ENCODE data around the gene CD34. TPM values are rescaled to one million over a fixed set of nuclear protein-coding genes. Genes with fewer than 3 reads are reported as not detected.

The CD34 gene
- polyA plus RNA-seq, 1 donor from 2014 or later = not detected

DNA sequence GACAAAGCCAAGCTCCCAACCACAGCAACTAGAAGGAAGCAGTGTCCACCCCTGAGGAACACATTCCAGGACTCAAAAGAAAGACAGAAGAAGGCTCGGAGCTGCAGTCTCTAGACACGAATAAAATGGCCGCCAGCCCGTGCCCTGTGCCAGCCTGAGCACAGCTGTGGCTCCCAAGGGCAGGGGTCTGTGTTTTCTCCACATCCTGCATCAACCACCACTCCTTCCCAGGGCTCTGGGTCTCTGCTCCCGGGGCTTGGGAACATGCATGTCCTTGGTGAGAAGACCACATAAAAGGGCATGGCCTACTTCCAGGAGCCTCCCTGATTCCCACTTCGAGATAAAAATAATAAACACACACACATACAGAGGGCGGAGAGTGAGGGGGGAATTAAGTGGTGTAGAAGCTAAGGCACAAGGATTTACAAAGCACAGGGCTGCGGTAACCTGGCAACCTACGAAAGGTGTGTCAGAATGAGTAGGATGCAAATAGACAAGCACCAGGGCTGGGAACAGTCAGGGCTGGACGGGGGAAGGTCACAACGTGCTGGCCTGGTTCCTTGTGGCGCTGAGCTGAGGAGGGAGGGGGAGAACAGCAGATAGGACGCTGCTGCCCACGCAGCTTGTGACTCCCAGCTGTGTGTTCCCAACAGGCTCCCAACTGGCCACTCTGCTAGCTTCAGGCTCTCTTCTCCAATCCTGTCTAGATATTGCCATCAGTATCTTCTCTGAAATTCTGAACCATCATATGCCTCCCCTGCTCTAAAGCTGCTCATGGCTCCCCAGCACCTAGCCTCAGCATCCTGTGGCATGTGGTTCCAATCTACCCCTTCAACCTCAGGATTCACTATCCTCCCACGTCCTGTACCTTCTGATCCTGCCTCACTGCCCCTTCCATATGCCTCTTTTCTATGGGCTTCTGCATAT, 72.5 kb downstream of the CD34 start:
- Histone ChIP-seq H3K27me3 (ENCODE audit: insufficient read depth, low read depth, low read length) (no peaks in the 10 kb centered on the region), H4K20me1 (ENCODE audit: insufficient read depth) (no peaks in the 10 kb centered on the region), H3K4me2 (ENCODE audit: low read length) (no peak overlapping the region), H3K9ac (ENCODE audit: low read length) (no peak overlapping the region), H3K36me3 (ENCODE audit: insufficient read depth, low read length) (no peaks in the 10 kb centered on the region), H3K9me2 (ENCODE audit: insufficient read depth, low read length) (no peaks in the 10 kb centered on the region), H3K27ac (ENCODE audit: low read length) (no peak overlapping the region), H3K9me3 (ENCODE audit: low read length) (no peaks in the 10 kb centered on the region), H3K79me2 (replicated peaks; ENCODE audit: insufficient read depth, low read length) (no peaks in the 10 kb centered on the region), H2AFZ (ENCODE audit: low read depth, low read length) (no peak overlapping the region), H3K4me3 (ENCODE audit: low read length) (no peak overlapping the region), H3F3A (ENCODE audit: insufficient read depth, low read length, poor library complexity, severe bottlenecking) (no peaks in the 10 kb centered on the region)
- TF ChIP-seq, protein P1, sequence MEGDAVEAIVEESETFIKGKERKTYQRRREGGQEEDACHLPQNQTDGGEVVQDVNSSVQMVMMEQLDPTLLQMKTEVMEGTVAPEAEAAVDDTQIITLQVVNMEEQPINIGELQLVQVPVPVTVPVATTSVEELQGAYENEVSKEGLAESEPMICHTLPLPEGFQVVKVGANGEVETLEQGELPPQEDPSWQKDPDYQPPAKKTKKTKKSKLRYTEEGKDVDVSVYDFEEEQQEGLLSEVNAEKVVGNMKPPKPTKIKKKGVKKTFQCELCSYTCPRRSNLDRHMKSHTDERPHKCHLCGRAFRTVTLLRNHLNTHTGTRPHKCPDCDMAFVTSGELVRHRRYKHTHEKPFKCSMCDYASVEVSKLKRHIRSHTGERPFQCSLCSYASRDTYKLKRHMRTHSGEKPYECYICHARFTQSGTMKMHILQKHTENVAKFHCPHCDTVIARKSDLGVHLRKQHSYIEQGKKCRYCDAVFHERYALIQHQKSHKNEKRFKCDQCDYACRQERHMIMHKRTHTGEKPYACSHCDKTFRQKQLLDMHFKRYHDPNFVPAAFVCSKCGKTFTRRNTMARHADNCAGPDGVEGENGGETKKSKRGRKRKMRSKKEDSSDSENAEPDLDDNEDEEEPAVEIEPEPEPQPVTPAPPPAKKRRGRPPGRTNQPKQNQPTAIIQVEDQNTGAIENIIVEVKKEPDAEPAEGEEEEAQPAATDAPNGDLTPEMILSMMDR (IDR thresholded peaks at IDR 0.05; ENCODE audit: poor library complexity, severe bottlenecking) = no peak
- TF ChIP-seq POLR2AphosphoS5 (IDR thresholded peaks at IDR 0.05) (no peak), MXI1 (conservative IDR thresholded peaks at IDR 0.05; ENCODE audit: poor library complexity, severe bottlenecking) (no peak), TAF1 (IDR thresholded peaks at IDR 0.05; ENCODE audit: low read depth) (no peak), SMC3 (conservative IDR thresholded peaks at IDR 0.05; ENCODE audit: poor library complexity) (no peak), EP300 (conservative IDR thresholded peaks at IDR 0.05; ENCODE audit: poor library complexity, severe bottlenecking) (no peak), RAD21 (conservative IDR thresholded peaks at IDR 0.05) (no peak), EZH2 (IDR thresholded peaks at IDR 0.05; ENCODE audit: borderline replicate concordance, insufficient read depth, low read length, poor library complexity, severe bottlenecking) (no peak)
- TF ChIP-seq, protein P2, sequence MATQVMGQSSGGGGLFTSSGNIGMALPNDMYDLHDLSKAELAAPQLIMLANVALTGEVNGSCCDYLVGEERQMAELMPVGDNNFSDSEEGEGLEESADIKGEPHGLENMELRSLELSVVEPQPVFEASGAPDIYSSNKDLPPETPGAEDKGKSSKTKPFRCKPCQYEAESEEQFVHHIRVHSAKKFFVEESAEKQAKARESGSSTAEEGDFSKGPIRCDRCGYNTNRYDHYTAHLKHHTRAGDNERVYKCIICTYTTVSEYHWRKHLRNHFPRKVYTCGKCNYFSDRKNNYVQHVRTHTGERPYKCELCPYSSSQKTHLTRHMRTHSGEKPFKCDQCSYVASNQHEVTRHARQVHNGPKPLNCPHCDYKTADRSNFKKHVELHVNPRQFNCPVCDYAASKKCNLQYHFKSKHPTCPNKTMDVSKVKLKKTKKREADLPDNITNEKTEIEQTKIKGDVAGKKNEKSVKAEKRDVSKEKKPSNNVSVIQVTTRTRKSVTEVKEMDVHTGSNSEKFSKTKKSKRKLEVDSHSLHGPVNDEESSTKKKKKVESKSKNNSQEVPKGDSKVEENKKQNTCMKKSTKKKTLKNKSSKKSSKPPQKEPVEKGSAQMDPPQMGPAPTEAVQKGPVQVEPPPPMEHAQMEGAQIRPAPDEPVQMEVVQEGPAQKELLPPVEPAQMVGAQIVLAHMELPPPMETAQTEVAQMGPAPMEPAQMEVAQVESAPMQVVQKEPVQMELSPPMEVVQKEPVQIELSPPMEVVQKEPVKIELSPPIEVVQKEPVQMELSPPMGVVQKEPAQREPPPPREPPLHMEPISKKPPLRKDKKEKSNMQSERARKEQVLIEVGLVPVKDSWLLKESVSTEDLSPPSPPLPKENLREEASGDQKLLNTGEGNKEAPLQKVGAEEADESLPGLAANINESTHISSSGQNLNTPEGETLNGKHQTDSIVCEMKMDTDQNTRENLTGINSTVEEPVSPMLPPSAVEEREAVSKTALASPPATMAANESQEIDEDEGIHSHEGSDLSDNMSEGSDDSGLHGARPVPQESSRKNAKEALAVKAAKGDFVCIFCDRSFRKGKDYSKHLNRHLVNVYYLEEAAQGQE (IDR thresholded peaks at IDR 0.05; ENCODE audit: borderline replicate concordance) = no peak

DNA sequence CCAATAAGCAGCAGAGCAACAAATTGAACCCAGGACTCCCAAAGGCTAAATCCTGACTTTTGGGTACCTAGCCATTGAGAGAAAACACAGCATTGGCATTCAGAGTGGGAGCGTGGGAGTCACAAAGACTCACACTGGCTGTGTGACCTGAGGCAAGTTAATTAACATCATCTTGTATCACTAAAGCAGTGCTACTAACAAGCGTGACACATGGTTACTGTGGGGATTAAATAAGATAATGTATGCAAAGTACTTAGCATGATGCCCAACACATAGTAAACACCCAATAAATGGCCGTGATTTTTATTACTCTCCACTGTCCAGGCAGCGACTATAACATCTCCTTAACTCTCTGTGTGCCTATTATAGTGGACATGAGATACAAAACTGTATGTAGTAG, 73.3 kb downstream of the CD34 start:
- H4K20me1 ChIP-seq (ENCODE audit: insufficient read depth) = no peaks in the 10 kb centered on the region
- H3K36me3 ChIP-seq (ENCODE audit: insufficient read depth, low read length) = no peaks in the 10 kb centered on the region
- no peak overlapping the region for H3K9ac ChIP-seq (ENCODE audit: low read length)
- no peaks in the 10 kb centered on the region for H3K79me2 ChIP-seq (replicated peaks; ENCODE audit: insufficient read depth, low read length)
- H3K4me3 ChIP-seq (ENCODE audit: low read length) = no peak overlapping the region
- no peaks in the 10 kb centered on the region for H3F3A ChIP-seq (ENCODE audit: insufficient read depth, low read length, poor library complexity, severe bottlenecking)
- H3K9me2 ChIP-seq (ENCODE audit: insufficient read depth, low read length) = no peaks in the 10 kb centered on the region
- H2AFZ ChIP-seq (ENCODE audit: low read depth, low read length) = no peak overlapping the region
- no peaks in the 10 kb centered on the region for H3K9me3 ChIP-seq (ENCODE audit: low read length)
- no peaks in the 10 kb centered on the region for H3K27me3 ChIP-seq (ENCODE audit: insufficient read depth, low read depth, low read length)
- no peak overlapping the region for H3K4me2 ChIP-seq (ENCODE audit: low read length)
- TF ChIP-seq POLR2AphosphoS5 (IDR thresholded peaks at IDR 0.05) = no peak
- TF ChIP-seq EP300 (conservative IDR thresholded peaks at IDR 0.05; ENCODE audit: poor library complexity, severe bottlenecking) = no peak
- TF ChIP-seq TAF1 (IDR thresholded peaks at IDR 0.05; ENCODE audit: low read depth) = no peak
- TF ChIP-seq RAD21 (conservative IDR thresholded peaks at IDR 0.05) = no peak
- no peak for TF ChIP-seq MXI1 (conservative IDR thresholded peaks at IDR 0.05; ENCODE audit: poor library complexity, severe bottlenecking)
- TF ChIP-seq, protein P2 (IDR thresholded peaks at IDR 0.05; ENCODE audit: borderline replicate concordance) = no peak
- TF ChIP-seq, protein P1 (IDR thresholded peaks at IDR 0.05; ENCODE audit: poor library complexity, severe bottlenecking) = no peak
- no peak for TF ChIP-seq EZH2 (IDR thresholded peaks at IDR 0.05; ENCODE audit: borderline replicate concordance, insufficient read depth, low read length, poor library complexity, severe bottlenecking)
- TF ChIP-seq SMC3 (conservative IDR thresholded peaks at IDR 0.05; ENCODE audit: poor library complexity) = no peak
- H3K27ac ChIP-seq (ENCODE audit: low read length) = no peak overlapping the region

All from neural cell (in vitro differentiated cells).